Measurements from ENCODE around the gene SIGLEC15. TPM values are rescaled to one million over a fixed set of nuclear protein-coding genes. Genes with fewer than 3 reads are reported as not detected.

Gene SIGLEC15
- total RNA-seq (2021): 0.13 TPM in 2 replicates
- long read RNA-seq: 0 reads

- no peak within 1 kb of the TSS for H3K18ac ChIP-seq (ENCODE audit: insufficient read length, low read depth, low read length)
- H3K4me3 Mint-ChIP-seq: no peak within 1 kb of the TSS
- no peaks in the 10 kb centered on the region for H3K9me3 ChIP-seq (ENCODE audit: control insufficient read depth, low read depth, low read length)
- H3K9ac ChIP-seq (ENCODE audit: extremely low read depth, insufficient read length, low read length): no peak within 1 kb of the TSS
- no peak within 1 kb of the TSS for H3K56ac ChIP-seq (ENCODE audit: insufficient read length, low read depth, low read length)
- H2AK5ac ChIP-seq (ENCODE audit: insufficient read length, low read length): no peak within 1 kb of the TSS
- no peaks in the 10 kb centered on the region for H3K79me2 ChIP-seq (ENCODE audit: insufficient read depth, low read length)
- no peaks in the 10 kb centered on the region for H3K27me3 ChIP-seq (ENCODE audit: insufficient read depth, low read length)
- no peaks in the 10 kb centered on the region for H3K23me2 ChIP-seq (ENCODE audit: insufficient read length, low read depth, low read length, poor library complexity, severe bottlenecking)
- no peak within 1 kb of the TSS for H3K4ac ChIP-seq (ENCODE audit: low read depth, low read length)
- no peaks in the 10 kb centered on the region for H4K20me1 ChIP-seq (ENCODE audit: control insufficient read depth, insufficient read depth, insufficient read length)
- no peak within 1 kb of the TSS for H2BK20ac ChIP-seq (ENCODE audit: low read depth, low read length, poor library complexity, severe bottlenecking)
- H3K23ac ChIP-seq (ENCODE audit: insufficient read length, low read depth, low read length): no peak within 1 kb of the TSS
- no peak within 1 kb of the TSS for H3K27ac ChIP-seq (ENCODE audit: insufficient read length, low read depth, low read length)
- H4K8ac ChIP-seq (replicated peaks; ENCODE audit: insufficient read length, low read depth, low read length): no peak within 1 kb of the TSS
- H3K4me1 Mint-ChIP-seq: peaks cover 24 to 36% of the 10 kb centered on the region in 2 experiments
- H3K4me1 ChIP-seq (ENCODE audit: insufficient read depth, low read length): peaks cover 4% of the 10 kb centered on the region; the same call in 1 of the 2 replicates
- peak; percentile 24 for DNase-seq
- WGBS (ENCODE audit: extremely low coverage, insufficient read length, low lambda C conversion rate): no CpG with 5 or more reads among the region's 12 CpGs
- H2BK12ac ChIP-seq (ENCODE audit: insufficient read length, low read depth, low read length): no peak within 1 kb of the TSS
- no peak within 1 kb of the TSS for H2BK15ac ChIP-seq (ENCODE audit: low read depth, low read length)
- H3K14ac ChIP-seq (ENCODE audit: insufficient read depth, low read length): no peak within 1 kb of the TSS; the same call in 1 of the 2 replicates
- H3K9me3 Mint-ChIP-seq: peaks cover 0 to 3% of the 10 kb centered on the region in 2 experiments; a peak in 1 of 5 replicates
- H4K5ac ChIP-seq (ENCODE audit: insufficient read length, low read depth, low read length): no peak within 1 kb of the TSS
- no peak within 1 kb of the TSS for H4K91ac ChIP-seq (ENCODE audit: insufficient read length, low read depth, low read length)
- peak within 1 kb of the TSS in 2 of 3 experiments; percentile 44 to 88; a peak in 2 of 7 replicates for H3K27ac Mint-ChIP-seq
- H3K79me1 ChIP-seq (ENCODE audit: insufficient read depth, low read depth, low read length, poor library complexity, severe bottlenecking): no peaks in the 10 kb centered on the region
- H3T11ph ChIP-seq (ENCODE audit: low read length): no peak within 1 kb of the TSS
- no peak within 1 kb of the TSS for H2BK5ac ChIP-seq (ENCODE audit: insufficient read length, low read length)
- H2BK120ac ChIP-seq (ENCODE audit: low read depth, low read length, poor library complexity, severe bottlenecking): no peak within 1 kb of the TSS
- peaks cover 2% of the 10 kb centered on the region for H3K27me3 Mint-ChIP-seq (ENCODE audit: low read depth)
- no peaks in the 10 kb centered on the region for H3K36me3 Mint-ChIP-seq (ENCODE audit: insufficient read depth in 1 of 3, low read depth in 3 of 3)
- no peak within 1 kb of the TSS for H2AFZ ChIP-seq (ENCODE audit: low read length)
- no peak within 1 kb of the TSS for H3K4me2 ChIP-seq (ENCODE audit: insufficient read depth, insufficient read length, low read length)
- TF ChIP-seq CTCF (conservative IDR thresholded peaks at IDR 0.05): no peak
Measured at GRCh38 chr18:45825258-45826044, at the start of gene SIGLEC15. Gene SIGLEC15 (plus strand): TSS chr18:45825675. CDS start chr18:45825729, 54 bp downstream.

Data from H9 (cell line).